ENCODE measurements around the gene TRPM1. TPM values are rescaled to one million over a fixed set of nuclear protein-coding genes. Genes with fewer than 3 reads are reported as not detected.
A peak's percentile ranks its signal among the peaks of the same experiment; 100 is the strongest.

Gene TRPM1
- total RNA-seq, 2 donors from 2014 or later = not detected

- no peak for DNase-seq (ENCODE audit: low spot score)
- no peak overlapping the region for H3K27ac Mint-ChIP-seq
- H3K27me3 Mint-ChIP-seq = no peaks in the 10 kb centered on the region
- ATAC-seq = no peak
- peaks cover 9 to 13% of the 10 kb centered on the region in 2 donors for H3K4me1 Mint-ChIP-seq (ENCODE audit: low read depth in 2 of 2)
- no peaks in the 10 kb centered on the region for H3K9me3 Mint-ChIP-seq
- H3K36me3 Mint-ChIP-seq = no peaks in the 10 kb centered on the region
- H3K4me3 Mint-ChIP-seq = no peak overlapping the region
These were observed 17.3 kb downstream of the TRPM1 start for GRCh38 chr15:31084176-31084575.

- Mint-ChIP-seq H3K4me1 (ENCODE audit: low read depth in 2 of 2) (peaks cover 9 to 13% of the 10 kb centered on the region in 2 donors), H3K9me3 (no peaks in the 10 kb centered on the region), H3K36me3 (no peaks in the 10 kb centered on the region), H3K4me3 (no peak overlapping the region), H3K27me3 (no peaks in the 10 kb centered on the region), H3K27ac (no peak overlapping the region)
- ATAC-seq (no peak), DNase-seq (ENCODE audit: low spot score) (no peak)
These were observed 18.1 kb downstream of the TRPM1 start for GRCh38 chr15:31083370-31083780.

GRCh38 chr15:31082771-31083369, 18.7 kb downstream of the TRPM1 start:
- Mint-ChIP-seq H3K4me3 (no peak overlapping the region), H3K4me1 (ENCODE audit: low read depth in 2 of 2) (peaks cover 9 to 13% of the 10 kb centered on the region in 2 donors), H3K27ac (no peak overlapping the region), H3K9me3 (no peaks in the 10 kb centered on the region), H3K36me3 (no peaks in the 10 kb centered on the region), H3K27me3 (peaks cover 0 to 1% of the 10 kb centered on the region in 2 donors)
- DNase-seq (ENCODE audit: low spot score) (no peak), ATAC-seq (no peak)

- no peaks in the 10 kb centered on the region for H3K36me3 Mint-ChIP-seq
- no peak for ATAC-seq
- H3K27me3 Mint-ChIP-seq = peaks cover 4 to 8% of the 10 kb centered on the region in 2 donors
- no peaks in the 10 kb centered on the region for H3K9me3 Mint-ChIP-seq
- peaks cover 9 to 13% of the 10 kb centered on the region in 2 donors for H3K4me1 Mint-ChIP-seq (ENCODE audit: low read depth in 2 of 2)
- DNase-seq (ENCODE audit: low spot score) = no peak
- H3K27ac Mint-ChIP-seq = no peak overlapping the region
- H3K4me3 Mint-ChIP-seq = no peak overlapping the region
These were observed 19.8 kb downstream of the TRPM1 start for GRCh38 chr15:31081588-31082250.

GRCh38 chr15:31081056-31081455, 20.5 kb downstream of the TRPM1 start:
- Mint-ChIP-seq H3K36me3 (no peaks in the 10 kb centered on the region), H3K9me3 (no peaks in the 10 kb centered on the region), H3K4me3 (peak overlapping the region; percentile 67), H3K4me1 (ENCODE audit: low read depth in 2 of 2) (peaks cover 9 to 13% of the 10 kb centered on the region in 2 donors), H3K27me3 (peaks cover 4 to 12% of the 10 kb centered on the region in 2 donors), H3K27ac (no peak overlapping the region)
- DNase-seq (ENCODE audit: low spot score) (no peak), ATAC-seq (no peak)

- DNase-seq (ENCODE audit: low spot score) = peak; percentile 68
- Mint-ChIP-seq H3K27me3 (peaks cover 4 to 16% of the 10 kb centered on the region in 2 donors), H3K27ac (no peak overlapping the region), H3K36me3 (no peaks in the 10 kb centered on the region), H3K9me3 (no peaks in the 10 kb centered on the region), H3K4me1 (ENCODE audit: low read depth in 2 of 2) (peaks cover 9 to 13% of the 10 kb centered on the region in 2 donors), H3K4me3 (peak overlapping the region; percentile 67)
- peak; percentile 74 to 90 for ATAC-seq
These were observed 20.9 kb downstream of the TRPM1 start for GRCh38 chr15:31080591-31081014.

- Mint-ChIP-seq H3K27ac (no peak overlapping the region), H3K4me1 (ENCODE audit: low read depth in 2 of 2) (peaks cover 13 to 17% of the 10 kb centered on the region in 2 donors), H3K4me3 (peak overlapping the region; percentile 67), H3K27me3 (peaks cover 4 to 22% of the 10 kb centered on the region in 2 donors), H3K9me3 (no peaks in the 10 kb centered on the region), H3K36me3 (no peaks in the 10 kb centered on the region)
- no peak for DNase-seq (ENCODE audit: low spot score)
- ATAC-seq = no peak
These were observed 22.0 kb downstream of the TRPM1 start for GRCh38 chr15:31079519-31079918.

- peaks cover 13 to 21% of the 10 kb centered on the region in 2 donors for H3K4me1 Mint-ChIP-seq (ENCODE audit: low read depth in 2 of 2)
- no peaks in the 10 kb centered on the region for H3K9me3 Mint-ChIP-seq
- no peak for DNase-seq (ENCODE audit: low spot score)
- no peaks in the 10 kb centered on the region for H3K36me3 Mint-ChIP-seq
- no peak overlapping the region for H3K27ac Mint-ChIP-seq
- no peak overlapping the region for H3K4me3 Mint-ChIP-seq
- no peak for ATAC-seq
- H3K27me3 Mint-ChIP-seq = peaks cover 4 to 33% of the 10 kb centered on the region in 2 donors
These were observed 23.1 kb downstream of the TRPM1 start for GRCh38 chr15:31078471-31078870.

- H3K9me3 Mint-ChIP-seq = no peaks in the 10 kb centered on the region
- no peak for ATAC-seq
- H3K4me1 Mint-ChIP-seq (ENCODE audit: low read depth in 2 of 2) = peaks cover 13 to 21% of the 10 kb centered on the region in 2 donors
- no peak for DNase-seq (ENCODE audit: low spot score)
- H3K4me3 Mint-ChIP-seq = no peak overlapping the region
- H3K36me3 Mint-ChIP-seq = no peaks in the 10 kb centered on the region
- no peak overlapping the region for H3K27ac Mint-ChIP-seq
- H3K27me3 Mint-ChIP-seq = peaks cover 4 to 38% of the 10 kb centered on the region in 2 donors
These were observed 23.6 kb downstream of the TRPM1 start for GRCh38 chr15:31077941-31078340.

- ATAC-seq = no peak
- no peak overlapping the region for H3K4me3 Mint-ChIP-seq
These were observed 24.3 kb downstream of the TRPM1 start for GRCh38 chr15:31077181-31077580.

GRCh38 chr15:31074321-31074720, 27.2 kb downstream of the TRPM1 start:
- H3K27ac Mint-ChIP-seq = no peak overlapping the region
- peak in 1 of 2 donors; percentile 54 for ATAC-seq
- H3K4me1 Mint-ChIP-seq (ENCODE audit: low read depth in 2 of 2) = peaks cover 0 to 12% of the 10 kb centered on the region in 2 donors
- no peak for DNase-seq (ENCODE audit: low spot score)
- peak overlapping the region; percentile 16 for H3K4me3 Mint-ChIP-seq
- H3K36me3 Mint-ChIP-seq = no peaks in the 10 kb centered on the region
- no peaks in the 10 kb centered on the region for H3K9me3 Mint-ChIP-seq
- H3K27me3 Mint-ChIP-seq = peaks cover 4 to 44% of the 10 kb centered on the region in 2 donors

More at GRCh38 chr15:31077181-31077580, 24.3 kb downstream of the TRPM1 start:
- no peak for DNase-seq (ENCODE audit: low spot score)
- H3K27ac Mint-ChIP-seq = no peak overlapping the region
- peaks cover 13 to 21% of the 10 kb centered on the region in 2 donors for H3K4me1 Mint-ChIP-seq (ENCODE audit: low read depth in 2 of 2)
- no peaks in the 10 kb centered on the region for H3K36me3 Mint-ChIP-seq
- peaks cover 4 to 42% of the 10 kb centered on the region in 2 donors for H3K27me3 Mint-ChIP-seq
- no peaks in the 10 kb centered on the region for H3K9me3 Mint-ChIP-seq

- Mint-ChIP-seq H3K4me1 (ENCODE audit: low read depth in 2 of 2) (peaks cover 0 to 12% of the 10 kb centered on the region in 2 donors), H3K27ac (no peak overlapping the region), H3K4me3 (no peak overlapping the region), H3K9me3 (no peaks in the 10 kb centered on the region), H3K27me3 (peaks cover 0 to 31% of the 10 kb centered on the region in 2 donors), H3K36me3 (no peaks in the 10 kb centered on the region)
- DNase-seq (ENCODE audit: low spot score) (no peak), ATAC-seq (no peak)
These were observed 30.7 kb downstream of the TRPM1 start for GRCh38 chr15:31070867-31071266.

- ATAC-seq (no peak), DNase-seq (ENCODE audit: low spot score) (no peak)
- Mint-ChIP-seq H3K4me1 (ENCODE audit: low read depth in 2 of 2) (peaks cover 0 to 4% of the 10 kb centered on the region in 2 donors), H3K27me3 (peaks cover 0 to 22% of the 10 kb centered on the region in 2 donors), H3K27ac (no peak overlapping the region), H3K9me3 (no peaks in the 10 kb centered on the region), H3K4me3 (no peak overlapping the region), H3K36me3 (no peaks in the 10 kb centered on the region)
These were observed 32.0 kb downstream of the TRPM1 start for GRCh38 chr15:31069360-31070000.
